ENCODE results near the gene TSPAN9. TPM values are rescaled to one million over a fixed set of nuclear protein-coding genes. Genes with fewer than 3 reads are reported as not detected.

The TSPAN9 gene
- total RNA-seq, 1 donor from 2014 or later = 83.7 TPM

DNA sequence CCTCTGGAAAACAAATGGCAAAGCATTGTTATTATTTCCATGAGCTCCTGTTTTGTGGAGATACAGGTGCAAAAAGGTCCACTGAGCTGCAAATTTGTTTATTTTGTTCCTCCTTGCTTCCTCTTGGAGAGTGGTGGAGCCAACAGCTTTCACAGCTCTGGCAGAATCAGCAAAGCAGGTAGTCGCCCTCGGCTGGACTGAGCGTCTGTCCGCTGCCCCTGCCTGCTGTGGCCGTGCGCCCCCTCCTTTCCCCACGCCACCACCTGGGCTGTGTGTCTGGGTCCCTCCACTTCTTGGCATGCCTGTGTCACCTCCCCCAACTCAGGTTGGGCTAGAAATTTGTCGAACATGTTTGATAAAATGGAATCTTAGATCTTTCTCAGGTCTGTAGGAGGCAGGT is 188.2 kb downstream of the TSPAN9 start:
- DNase-seq (ENCODE audit: low read depth in 2 of 2) = no peak

DNA sequence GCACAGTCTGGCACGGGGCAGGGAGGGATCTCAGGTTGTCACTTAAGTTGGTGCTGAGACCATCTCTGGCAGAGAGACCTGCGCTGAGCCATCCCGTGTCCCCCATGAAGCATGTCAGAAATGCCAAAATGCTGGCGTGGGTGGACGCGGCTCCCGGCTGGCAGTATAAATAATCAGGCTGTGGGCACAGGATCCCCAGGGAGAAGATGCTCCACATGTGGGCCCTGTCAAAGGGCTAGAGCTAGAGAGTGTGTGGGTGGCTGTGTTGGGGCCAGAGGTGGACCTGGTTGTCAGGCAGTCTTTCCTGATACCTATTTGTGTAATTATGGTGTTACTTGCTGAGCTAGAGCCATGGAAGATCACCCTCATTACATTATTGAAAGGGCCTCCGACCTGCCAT is 189.5 kb downstream of the TSPAN9 start:
- DNase-seq (ENCODE audit: low read depth in 2 of 2) = no peak

DNA sequence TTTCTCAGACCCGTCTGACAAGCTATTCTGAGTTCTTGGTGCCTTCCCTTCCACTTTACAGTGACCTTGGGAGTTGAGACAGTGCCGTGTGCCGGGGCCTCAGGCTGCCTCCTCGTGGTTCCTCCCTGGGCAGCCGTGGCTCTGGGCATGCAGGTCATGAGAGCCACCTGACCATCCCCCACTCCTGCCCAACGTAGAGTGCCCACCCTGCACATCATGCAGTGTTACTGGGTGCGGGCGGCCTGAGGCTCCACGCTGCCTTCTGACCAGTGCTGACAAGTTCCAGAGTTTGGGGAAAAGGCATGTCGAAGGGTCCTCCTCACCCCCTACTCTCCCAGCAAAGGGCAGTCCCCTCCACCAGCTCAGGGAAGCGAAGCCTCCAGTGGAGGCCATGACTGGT is 190.5 kb downstream of the TSPAN9 start:
- no peak for DNase-seq (ENCODE audit: low read depth in 2 of 2)

DNA sequence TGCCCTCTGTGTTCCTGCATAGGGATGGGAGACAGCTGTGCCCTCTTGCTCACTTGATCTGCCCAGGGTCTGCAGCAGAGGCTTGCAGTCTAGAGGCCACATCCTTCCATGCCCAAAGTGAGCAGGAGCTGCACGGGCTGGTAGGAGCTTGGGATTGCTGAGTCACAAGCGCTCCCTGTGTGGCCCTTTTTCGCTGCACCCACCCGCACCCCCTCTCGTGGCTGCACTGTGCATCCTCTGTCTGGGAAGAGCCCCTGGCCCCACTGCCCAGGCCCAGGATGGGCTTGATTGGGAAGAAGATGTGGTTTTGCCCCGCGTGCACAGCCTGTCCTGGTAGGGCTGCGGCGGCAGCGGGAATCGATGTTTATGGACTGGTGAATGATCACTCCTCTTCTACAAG is 192.4 kb downstream of the TSPAN9 start:
- no peak for DNase-seq (ENCODE audit: low read depth in 2 of 2)

DNA sequence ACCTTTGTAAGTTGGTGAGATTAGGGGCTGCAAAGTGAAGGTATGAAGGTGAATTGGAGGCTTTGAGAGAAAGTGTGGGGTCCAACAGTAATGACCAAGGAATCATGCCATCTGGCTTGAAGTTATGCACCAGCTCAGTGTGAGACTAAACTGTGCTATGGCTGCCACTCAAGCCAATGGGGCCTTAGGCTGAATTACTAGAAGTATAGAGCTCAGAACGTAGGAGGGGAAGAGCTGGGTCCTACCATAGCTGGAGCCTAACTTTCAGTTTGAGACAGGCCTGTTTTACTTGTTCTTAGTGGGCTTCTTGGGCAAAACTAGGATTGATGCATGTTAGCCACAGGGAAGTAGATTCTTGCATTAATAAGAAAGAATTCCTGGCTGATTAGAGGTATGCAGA is 194.0 kb downstream of the TSPAN9 start:
- no peak for DNase-seq (ENCODE audit: low read depth in 2 of 2)

DNA sequence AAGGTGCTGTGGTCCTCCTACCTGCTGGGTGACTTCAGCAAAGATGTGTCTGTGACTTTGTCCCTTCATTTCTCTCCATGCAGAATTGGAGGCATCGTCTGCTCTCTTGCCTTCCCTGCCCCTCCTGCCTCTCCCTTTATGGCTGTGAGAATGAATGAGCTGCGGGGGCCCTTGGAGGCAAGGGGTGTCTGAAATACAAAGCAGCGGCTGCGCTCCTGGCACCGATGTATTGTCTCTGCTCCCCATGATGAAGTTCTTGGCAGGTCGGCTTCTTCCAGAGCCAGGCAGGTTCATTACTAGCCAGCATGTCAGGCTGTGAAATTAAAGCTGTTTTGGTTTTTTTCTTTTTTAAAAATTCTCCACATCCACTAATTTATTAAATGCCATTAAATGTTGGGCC is 194.5 kb downstream of the TSPAN9 start:
- DNase-seq (ENCODE audit: low read depth in 2 of 2) = no peak

DNA sequence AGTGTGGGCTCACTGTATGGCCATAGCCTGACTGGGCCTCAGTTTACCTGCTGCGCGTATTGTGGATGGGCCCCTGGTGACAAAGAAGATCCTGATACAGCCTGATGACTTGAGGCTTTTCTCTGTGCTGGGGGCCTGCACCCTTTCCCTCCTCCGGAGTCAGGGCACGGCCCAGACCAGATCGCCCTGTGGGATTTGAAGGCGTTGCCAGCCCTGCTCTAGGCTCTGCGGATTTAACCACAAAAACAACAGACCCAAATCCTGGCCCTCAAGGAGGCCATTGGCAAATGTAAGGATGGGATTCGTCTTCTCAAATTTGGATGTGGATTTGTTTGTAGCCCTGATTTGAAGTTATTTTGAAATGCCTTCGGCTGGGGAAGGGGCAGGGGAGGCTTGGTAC is 195.8 kb downstream of the TSPAN9 start:
- DNase-seq (ENCODE audit: low read depth in 2 of 2) = no peak

DNA sequence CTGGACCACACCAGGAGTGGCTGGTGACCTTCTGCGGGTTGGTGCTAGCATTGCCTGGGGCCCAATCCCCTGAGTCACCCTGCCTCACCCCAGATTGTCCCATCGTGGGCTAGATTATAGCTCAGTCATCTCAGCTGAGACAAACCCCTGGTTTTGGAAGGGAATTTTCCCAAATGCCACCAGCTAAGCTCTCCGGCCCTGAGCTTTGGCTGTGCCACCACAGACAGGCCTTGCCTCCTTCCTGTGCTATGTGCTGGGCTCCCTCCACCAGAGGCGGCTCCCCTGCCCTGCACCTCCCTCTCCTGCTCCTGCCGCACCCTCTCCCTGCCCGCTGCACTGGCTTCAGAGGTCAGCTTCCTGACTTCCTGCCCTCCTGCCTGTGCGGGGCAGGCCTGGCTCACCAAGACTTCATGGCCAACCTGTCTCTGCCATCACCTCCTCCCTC is 196.3 kb downstream of the TSPAN9 start:
- peak in 1 of 2 donors; percentile 32 for DNase-seq (ENCODE audit: low read depth in 2 of 2)

DNA sequence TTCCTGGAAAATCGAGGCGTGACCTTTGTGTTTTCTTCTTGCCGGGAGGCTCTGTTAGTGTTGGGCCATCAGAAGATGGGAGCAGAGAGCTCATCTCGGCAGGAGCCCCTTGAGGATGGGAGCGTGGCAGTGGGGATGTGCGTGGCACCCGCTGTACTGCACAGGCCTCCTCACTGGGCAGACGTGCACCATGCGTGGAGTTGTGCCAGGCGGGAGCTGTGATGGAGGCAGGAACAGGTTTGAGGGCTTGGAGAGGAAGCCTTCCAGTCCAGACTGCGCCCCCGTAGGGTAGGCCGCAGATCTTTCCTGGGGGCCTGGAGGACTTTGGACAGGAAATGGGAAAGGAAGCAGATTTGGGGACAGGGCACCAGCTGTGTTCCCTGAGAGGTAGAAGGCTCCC is 197.5 kb downstream of the TSPAN9 start:
- DNase-seq (ENCODE audit: low read depth in 2 of 2) = no peak

DNA sequence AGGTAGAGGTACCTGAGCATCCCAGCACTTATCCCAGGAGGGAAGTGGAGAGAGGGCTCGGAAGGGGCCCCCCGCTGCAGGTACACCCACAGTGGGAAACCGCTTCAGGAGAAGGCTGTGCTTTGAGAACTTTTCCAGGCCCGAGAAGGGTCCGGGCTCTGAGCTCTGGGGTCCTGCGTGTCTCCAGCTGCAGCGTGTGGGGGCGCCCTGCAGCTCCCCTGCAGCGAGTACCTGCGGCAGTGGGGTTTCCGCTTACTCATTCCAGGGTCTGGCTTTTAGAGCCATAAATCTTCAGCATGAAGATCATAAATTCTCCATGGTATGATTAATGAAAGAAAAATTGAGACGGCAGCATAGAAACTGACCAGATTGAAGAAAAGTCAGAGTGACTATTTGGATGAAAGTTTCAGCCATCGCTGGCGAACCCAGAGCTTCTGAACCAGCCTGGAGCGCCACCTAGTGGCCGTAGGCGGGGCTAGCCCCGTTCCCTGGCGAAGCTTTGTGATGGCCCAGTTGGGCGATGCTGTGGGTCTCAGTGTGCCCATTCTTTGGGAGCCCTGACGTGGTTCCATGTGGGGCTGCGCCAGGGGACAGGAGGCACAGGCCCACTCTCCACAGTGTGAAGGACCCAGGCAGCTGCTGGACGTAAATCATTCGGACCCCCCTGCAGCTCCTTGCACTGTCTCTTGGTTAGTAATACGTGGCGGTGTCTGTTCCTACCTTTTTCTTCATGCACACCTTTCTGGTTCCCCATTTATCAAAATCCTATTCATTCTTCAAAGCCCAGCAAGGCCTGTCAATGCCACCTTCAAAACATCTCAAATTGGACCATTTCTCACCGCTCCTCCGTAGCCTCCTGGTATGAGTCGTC is 198.2 kb downstream of the TSPAN9 start:
- peak; percentile 78 to 81 for DNase-seq (ENCODE audit: low read depth in 2 of 2)

DNA sequence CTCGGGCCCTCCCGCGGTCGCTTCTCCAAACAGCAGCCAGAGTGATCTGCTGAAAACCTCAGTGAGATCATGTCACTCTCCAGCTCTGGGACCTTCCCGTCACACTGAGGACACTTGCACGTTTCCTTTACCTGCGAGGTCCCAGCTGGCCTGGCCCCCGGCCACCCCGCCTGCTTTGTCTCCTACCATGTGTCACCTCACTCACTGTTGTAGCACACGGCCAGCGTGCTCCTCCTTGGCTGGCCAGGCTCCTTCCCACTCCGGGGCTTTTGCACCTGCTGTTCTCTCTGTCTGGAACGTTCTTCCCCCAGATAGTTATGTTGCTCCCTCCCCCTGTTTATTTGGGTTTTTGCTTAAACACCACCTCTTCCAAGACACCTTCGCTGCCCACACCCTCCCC is 199.0 kb downstream of the TSPAN9 start:
- no peak for DNase-seq (ENCODE audit: low read depth in 2 of 2)

DNA sequence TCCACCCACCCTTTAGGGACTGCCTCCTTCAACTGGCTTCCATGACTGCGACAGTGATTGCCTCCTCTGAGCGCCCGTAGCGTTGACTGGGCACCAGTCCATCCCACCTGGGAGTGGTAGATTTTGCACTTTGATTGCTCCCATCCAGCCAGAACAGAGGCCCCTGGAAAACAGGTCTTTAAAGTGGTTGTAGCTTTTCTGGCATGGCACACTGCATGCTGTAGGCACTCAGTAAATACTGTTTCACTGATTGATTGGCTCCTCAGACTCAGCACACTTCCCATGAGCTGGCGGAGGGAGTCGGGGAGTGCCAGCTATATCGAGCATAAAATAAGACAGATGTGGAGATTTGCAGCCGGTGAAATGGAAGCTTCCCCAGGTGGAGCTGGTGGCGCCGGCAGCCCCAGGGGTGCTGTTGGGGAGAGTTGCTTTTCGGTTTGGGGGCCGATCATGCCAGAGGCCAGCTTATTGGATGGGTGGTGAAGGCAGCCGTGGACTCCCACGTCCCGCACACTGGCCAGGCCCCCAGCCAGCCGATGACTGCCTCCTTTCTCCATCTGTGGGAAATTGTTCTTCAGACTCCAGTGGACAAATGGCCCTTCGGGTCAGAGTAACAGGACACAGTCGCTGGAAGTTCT is 200.2 kb downstream of the TSPAN9 start:
- no peak for DNase-seq (ENCODE audit: low read depth in 2 of 2)

DNA sequence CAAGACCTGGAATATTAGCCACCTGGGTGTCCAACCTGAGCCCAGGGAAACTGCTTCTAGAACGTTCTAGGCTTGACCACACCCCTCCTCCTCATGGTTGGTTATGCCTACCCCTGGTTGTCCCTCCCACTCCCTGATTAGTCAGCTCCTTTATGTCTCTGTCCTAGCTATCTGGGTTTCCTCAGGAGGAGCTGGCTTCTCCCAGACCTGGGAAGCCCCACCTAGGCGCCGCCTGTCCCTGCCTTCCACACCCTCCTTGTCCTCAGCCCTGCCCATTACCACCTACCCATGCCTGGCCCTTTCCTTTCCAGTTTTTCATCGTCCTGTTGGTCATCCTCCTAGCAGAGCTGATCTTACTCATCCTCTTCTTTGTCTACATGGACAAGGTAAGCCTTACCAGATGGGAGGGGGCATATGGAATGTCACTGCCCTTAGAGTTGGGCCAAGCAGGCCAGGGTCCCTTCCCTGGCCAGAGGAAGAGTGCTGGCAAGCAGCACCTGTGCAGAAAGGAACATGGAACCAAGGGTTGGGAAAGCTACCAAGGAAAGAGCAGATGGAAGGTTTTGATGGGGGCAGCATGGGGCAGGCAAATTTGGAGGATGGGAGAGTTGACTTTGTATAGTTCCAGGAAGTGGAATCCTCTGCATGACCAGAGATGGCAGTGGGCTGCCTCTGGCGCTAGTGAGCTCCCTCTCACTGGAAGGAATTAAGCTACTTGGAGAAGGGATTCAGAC is 201.7 kb downstream of the TSPAN9 start:
- no peak for DNase-seq (ENCODE audit: low read depth in 2 of 2)

DNA sequence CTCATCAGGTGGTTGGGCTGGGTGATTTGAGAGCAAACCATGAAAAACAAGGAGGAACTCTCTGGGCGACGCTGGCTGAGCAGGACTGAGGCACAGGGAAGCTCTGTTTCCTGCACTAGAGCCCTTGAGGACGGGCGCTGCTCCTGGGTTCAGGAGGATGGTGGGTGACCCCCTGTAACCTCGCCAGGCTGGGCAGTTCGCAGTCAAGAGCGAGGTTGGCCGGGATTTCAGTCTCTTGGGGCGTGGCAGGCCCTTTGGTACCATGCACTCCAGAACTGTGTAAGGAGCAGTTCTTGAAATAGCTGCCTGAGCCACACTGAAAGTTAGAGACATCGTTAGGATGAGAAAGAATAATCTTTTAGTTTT is 202.2 kb downstream of the TSPAN9 start:
- no peak for DNase-seq (ENCODE audit: low read depth in 2 of 2)

DNA sequence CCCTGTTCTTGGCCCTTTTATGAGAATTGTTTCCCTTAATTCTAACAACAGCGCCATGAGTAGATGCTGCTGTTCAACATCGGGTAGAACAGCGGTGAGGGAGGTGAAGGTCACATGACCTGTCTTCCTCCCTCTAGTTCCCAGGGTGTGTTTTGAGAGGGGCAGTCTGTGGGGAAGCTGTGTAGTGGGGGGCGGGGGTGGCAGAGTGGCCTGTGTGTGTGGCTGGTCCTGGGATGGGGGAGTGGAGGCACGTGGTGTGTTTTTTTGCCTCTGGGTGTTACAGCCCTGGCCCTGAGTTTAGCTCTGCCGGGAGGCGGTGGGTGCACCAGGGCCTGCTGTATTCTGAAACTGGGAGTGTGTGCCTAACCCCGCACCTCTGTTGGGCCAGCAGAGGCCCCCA is 202.7 kb downstream of the TSPAN9 start:
- no peak for DNase-seq (ENCODE audit: low read depth in 2 of 2)

DNA sequence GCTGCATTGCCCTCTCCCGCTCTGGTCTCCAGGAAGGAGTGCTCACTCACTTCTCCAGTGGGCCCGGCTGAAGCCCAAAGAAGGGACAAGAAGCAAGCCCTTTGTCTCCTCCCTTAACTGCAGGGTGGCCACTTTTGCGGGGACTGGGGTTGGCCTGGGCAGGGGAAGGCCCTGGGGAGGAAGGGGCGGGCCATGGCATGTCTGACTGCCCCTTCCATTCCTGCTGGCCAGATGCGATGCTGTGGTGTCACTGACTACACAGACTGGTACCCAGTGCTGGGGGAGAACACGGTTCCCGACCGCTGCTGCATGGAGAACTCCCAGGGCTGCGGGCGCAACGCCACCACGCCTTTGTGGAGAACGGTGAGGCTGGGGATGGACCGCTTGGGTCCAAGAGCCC is 203.8 kb downstream of the TSPAN9 start:
- no peak for DNase-seq (ENCODE audit: low read depth in 2 of 2)

DNA sequence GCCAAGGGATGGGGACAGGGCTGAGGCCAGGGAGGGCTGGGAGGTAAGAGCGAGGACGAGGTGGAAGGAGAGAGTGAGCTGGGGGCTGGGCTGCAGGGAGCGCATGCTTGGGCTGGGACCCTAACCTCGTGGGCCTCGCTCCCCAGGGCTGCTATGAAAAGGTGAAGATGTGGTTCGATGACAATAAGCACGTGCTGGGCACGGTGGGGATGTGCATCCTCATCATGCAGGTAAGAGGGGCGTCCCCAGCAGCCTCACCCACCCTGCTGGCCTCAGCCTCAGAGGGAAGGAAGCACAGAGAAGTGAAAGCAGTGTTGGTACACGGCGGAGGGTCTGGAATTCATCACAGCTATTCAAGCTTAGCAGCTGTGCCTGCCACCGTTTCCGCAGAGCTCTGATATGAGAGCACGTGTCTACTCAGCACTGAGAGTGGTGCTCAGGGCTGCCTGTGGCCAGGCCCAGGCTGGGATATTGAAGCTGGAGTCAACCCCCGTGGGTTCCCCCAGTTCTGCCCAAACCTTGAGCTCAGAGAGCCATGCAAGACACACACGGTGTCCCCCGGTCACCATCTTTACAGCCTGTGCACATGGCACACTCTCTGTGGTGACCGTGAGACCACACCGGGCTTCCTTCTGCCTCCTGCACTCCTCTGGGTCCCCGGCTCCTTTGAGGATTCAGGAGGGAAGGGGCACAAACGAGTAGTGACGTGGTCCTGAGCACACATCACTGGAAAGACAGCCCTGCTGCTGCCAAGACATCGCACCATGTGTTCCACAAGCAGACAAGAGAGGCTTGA is 204.6 kb downstream of the TSPAN9 start:
- DNase-seq (ENCODE audit: low read depth in 2 of 2) = no peak

DNA sequence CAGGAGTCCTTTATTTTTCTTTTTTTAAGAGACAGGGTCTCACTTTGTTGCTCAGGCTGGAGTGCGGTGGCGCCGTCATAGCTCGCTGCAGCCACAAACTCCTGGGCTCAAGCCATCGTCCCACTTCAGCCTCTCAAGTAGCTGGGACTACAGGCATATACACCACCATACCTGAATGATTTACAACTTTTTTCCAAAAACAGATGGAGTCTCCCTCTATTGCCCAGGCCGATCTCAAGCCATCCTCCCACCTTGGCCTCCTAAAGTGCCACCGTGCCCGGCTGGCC is 205.1 kb downstream of the TSPAN9 start:
- no peak for DNase-seq (ENCODE audit: low read depth in 2 of 2)

DNA sequence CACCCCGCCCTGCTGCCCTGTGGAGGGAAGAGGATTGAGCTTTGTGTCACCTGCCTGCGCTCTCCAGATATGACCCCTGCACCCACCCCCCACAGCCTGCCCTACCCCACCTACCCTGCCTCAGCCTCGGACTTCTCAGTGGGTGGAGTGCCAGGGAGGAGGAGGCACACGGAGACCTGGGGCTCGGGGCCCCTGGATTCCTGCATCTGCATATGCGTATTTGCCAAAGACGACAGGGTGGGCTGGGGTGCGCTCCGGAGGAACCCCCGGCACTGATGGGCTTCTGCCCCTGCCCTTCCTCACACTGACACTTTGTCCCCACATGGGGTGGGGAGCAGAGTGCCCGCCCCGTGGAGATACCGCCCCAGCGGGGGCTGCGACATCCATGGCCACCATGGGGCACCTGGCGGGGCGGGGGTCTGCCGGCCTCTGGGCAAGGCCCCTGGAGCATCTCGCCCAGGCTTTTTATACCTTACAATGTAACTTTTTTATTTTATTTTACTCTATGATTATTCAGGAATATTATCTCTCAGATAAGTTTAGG is 206.0 kb downstream of the TSPAN9 start:
- DNase-seq (ENCODE audit: low read depth in 2 of 2) = no peak

DNA sequence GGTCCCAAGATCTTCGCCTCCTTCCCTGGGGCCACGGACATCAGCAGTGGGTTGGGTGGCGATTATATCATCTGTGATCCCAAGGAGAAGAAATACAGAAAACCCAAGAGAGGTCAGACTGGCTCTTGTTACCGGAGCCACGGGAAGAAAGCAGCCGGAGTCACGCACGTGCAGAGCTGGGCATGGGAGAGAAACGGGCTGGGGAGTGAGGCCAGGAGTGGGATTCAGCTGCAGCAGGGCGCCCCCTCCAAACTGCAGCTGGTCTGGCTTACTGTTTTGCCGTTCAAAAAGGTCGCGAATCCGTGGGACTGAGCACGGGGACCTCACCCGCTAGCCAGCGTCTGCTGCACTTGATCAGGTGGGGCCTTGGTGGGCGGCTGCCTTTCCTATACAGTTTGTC is 207.2 kb downstream of the TSPAN9 start:
- DNase-seq (ENCODE audit: low read depth in 2 of 2) = no peak

DNA sequence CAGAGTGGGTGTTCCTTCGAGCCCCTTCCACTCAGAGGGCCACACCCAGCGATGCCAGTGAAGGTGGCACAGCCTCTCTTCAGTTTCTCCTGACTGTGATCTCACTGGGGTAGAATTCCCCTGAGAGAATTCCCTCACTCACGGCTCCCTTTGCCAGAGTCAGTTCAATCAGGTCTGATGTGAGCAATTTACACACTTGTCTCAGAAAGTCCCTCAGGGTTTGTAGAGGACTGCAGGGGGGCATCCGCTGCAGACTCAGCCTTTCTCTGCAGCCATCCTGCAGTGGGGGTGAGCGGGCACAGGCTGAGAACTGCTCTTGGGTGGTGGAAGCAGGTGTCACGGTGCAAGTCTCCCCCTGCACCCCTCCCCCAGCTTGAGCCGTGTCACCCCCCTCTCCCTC is 208.4 kb downstream of the TSPAN9 start:
- DNase-seq (ENCODE audit: low read depth in 2 of 2) = no peak

DNA sequence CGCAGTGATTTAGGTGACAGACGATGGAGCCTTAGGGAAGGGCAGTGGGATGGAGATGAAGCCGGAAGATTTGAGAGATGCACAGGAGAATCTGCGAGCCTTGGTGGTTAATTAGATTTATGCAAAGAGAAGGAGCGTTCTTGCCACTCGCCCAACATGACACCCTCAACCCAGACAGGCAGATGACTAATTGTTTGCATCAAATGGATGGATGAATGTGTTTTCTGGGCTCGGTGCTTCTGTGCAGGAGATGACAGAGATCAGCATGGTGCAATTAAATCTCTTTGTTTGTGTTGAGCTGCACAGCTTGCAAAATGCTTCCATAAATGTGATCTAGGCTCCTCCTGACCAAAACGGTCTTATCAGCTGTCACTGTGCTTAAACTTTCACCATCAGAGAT is 211.5 kb downstream of the TSPAN9 start:
- DNase-seq (ENCODE audit: low read depth in 2 of 2) = no peak

Measured in lung microvascular endothelial cell (primary cell).